Fibroblast of the conjunctiva (primary cell): Measurements from ENCODE around the gene DCAF5.
A peak's percentile ranks its signal among the peaks of the same experiment; 100 is the strongest.

Experiments
- DNase-seq: peaks from one replicate; pipeline ENCODE4 v3.0.0-alpha.2; 2010; ENCODE audit warnings: low read depth

The DCAF5 gene

DNA sequence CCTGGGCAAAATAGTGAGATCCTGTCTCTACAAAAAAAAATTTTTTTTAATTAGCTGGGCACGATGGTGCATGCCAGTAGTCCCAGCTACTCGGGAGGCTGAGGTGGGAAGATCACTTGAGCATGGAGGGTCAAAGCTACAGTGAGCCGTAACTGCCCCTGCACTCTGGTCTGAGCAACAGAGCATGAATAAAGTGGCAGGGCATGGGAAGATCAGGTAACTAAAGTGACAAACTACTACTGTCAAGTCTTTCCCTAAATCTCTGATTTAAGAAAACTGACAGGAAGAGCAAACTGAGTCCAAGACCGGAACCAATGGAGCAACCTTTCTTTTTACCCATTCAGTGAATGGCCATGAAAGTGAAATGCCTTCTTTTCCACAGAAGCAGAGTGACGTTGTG lies 10.8 kb downstream of the DCAF5 start:
- DNase-seq: no peak

DNA sequence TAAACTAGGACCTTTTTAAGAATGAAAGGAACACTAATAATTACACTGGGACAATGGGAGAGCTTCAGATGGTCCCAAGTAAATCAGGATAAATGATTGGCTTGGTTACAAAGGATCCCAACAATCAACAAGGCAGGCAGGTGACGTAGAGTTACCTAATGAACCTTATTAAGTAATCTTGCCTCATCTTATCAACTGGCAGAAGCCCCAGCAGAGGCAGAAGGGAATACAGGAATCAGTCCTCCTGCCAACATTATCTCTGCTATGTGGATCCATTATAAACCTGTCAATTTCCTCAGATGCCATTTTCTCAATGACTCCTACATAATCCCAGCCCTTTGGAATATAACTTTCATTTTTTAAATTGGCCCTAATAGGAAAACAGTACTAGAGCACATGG lies 11.4 kb downstream of the DCAF5 start:
- no peak for DNase-seq

DNA sequence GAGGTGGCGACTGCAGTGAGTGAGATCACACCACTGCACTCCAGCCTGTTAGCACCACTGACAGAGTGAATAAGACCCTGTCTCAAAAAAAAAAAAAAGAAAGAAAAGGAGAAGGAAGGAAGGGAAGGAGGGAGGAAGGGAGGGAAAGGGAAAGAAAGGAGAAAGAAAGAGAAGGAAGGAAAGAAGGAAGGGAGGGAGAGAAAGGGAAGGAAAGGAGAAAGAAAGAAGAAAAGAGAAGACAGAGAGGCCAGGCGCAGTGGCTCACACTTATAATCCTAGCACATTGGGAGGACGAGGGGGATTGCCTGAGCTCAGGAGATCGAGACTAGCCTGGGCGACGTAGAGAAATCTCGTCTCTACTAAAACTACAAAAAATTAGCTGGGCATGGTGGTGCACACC lies 13.2 kb downstream of the DCAF5 start:
- DNase-seq: no peak

DNA sequence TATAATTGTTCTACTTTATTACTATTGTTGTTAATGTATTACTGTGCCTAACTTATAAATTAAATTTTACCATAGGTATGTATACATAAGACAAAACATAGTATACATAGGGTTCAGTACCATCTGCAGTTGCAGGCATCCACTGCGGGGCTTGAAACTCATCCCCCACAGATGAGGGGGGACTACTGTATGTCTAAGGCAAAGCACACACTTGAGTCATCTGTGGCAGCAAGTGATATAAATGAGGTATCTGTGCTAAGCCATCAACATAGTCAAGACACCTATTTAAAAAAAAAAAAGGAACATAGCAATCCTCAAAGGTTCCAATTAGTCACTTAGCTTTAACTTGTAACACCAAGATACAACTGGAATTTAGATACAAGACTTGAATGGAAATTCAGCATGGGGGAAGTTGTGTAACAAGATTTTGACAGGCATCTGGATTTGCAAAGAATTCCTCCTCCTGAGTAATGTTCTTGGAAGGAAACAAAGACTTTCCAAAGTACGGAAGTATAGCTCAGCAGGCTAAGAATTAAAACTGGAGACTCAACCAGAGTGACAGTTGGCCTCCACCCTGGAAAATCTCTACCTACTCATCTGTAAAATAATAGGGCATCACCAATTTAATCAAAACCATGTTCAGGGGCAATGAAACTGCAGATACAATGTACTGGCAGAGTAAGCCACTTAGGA lies 14.9 kb downstream of the DCAF5 start:
- DNase-seq: no peak

DNA sequence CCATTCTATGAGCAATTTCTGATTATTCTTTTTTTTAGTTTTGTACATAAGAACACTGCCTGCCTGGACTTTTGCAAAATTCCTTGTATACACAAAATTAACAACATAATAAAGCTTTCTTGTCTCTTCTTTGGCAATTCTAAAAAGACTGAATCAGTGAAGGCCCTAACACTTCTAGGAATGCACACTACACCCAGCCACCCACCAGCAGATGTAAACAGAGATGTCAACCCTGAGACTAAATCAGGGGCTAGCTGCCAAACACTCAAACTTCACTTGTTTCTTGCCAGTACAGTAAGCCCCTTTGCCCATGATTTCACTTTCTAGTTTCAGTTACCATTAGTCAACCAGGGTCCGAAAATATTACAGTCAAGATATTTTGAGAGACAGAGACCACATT lies 15.5 kb downstream of the DCAF5 start:
- DNase-seq: no peak

DNA sequence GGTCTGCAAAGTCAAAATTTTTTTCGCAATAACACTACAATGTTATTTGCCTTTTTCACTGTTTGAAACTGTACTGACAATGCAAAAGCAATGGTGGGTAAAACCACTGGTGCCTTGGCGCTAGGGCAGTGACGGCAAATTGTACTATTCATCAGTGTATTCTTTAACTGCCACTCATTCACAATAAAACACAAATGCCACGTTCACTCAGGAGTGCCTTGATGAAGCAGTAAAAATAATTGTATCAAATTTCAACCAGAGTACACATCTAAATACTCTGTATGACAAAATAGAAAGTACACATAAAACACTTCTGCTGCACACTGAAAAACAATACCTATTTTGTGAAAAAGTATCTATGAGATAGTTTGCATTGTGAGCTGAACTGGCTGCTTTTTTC lies 17.8 kb downstream of the DCAF5 start:
- DNase-seq: no peak

DNA sequence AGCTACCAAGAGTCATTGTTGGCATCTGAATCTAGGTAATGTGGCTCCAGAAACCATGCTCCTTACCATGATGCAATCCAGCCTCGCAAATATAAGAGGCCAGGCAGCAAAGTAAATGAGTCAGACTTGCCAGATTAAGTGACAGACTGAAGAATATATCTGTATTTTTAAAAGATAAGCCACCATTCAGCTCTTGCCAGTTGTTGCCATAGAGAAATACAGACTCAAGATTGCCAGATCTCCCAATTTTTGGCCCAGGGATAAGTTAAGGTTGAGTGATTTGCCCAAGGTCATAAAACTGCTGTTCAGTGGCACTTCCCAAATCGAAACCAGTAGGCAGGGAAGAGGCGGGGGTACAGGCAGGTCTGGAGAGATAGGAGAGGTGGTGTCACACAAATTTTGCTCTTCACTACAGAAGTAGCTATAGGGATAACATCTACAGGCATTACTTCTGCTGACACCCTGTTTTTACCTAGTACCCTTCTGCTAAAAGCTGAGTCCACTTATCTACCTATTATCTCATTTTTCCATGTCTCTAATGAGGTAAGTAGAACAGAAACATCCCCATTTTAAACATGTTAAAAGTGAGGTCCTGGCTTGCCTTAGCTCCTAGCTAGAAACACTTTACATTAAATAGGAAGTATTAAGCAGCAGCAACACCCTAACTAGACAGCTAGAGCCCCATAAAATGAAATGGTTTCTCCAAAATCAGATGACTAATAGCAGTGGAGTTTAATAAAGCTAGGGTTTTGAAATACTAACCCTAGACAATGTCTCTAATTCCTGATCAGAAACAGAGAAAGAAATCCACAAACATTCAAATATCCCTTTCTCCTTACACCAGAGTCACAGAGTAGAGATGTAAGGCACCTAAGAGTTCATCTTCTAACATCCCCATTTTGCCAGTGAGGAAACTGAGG lies 19.5 kb downstream of the DCAF5 start:
- DNase-seq: peak; percentile 75

DNA sequence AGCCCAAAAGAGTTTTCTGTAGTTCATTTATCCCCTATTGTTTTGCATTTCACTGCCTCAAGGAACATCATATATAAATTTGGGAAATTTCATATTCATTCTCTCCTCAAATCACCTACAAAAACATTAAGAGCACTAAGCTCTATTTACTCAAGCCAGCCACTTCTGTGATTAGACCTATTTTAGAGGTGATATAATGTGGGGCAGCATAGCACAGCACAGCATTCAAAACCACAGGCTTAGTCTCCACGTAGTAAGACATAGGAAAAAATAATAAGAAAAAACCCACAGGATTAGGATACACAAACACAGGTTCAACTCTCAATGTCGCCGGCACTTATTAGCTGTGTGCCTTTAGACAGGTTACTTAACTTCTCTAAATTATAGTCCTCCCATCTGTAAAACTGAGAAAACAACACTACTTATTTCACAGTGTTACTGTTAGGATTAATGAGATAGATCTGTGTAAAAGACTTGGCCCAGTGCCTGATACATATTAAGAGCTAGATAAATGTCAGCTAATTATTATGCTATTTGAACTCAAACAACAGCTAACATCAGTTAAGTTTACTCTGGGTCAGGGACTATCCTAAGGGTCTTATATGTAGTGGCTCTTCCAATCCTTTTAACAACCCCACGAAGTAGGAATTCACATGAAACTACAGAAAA lies 20.3 kb downstream of the DCAF5 start:
- no peak for DNase-seq

DNA sequence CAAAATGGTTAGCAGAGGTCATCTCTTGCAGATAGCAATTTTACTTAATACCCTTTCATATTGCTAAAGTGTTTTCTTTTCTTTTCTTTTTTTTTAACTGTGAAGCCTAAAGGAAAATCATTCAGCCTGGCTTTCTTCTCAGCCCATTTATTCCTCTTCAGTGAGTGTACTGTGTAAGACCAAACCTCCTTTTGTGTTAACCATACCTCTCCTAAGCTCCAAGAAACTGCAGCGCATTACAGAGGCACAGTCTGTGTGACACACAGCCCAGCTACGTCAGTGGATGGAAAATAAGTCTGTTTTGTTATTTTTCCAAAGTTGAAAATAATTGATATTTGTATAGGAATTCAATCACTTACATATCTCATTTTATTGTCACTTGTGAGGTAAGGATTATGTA lies 21.7 kb downstream of the DCAF5 start:
- no peak for DNase-seq

DNA sequence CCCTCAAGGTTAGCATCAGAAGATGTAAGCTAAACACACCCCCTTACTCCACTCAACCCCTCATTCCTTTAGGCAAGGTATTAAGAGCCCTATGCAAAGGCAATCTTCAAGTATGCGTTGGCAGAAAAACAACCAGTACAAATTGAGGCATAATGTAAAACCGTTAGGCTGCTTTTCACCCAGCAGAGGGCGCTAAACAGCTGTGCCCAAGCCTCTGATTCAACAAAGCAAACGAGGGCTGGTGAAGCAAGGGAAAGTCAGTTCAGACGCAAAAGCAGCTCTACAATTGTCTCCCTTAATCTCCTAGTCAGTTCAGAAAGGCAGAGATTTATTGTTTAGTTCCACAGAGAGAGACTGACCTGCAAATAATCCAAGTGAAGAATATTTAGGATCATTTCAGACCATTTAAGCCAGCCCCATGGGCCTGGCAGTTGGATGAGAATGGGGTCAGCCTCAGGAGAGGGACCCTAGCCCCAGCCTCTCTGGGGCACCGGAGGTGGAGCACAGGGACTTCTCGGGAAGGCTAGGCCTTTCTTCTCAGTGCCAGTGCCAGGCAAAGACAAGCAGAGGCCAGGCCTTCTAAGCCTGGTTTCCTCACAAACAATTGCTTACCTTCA lies 23.5 kb downstream of the DCAF5 start:
- peak; percentile 87 for DNase-seq

DNA sequence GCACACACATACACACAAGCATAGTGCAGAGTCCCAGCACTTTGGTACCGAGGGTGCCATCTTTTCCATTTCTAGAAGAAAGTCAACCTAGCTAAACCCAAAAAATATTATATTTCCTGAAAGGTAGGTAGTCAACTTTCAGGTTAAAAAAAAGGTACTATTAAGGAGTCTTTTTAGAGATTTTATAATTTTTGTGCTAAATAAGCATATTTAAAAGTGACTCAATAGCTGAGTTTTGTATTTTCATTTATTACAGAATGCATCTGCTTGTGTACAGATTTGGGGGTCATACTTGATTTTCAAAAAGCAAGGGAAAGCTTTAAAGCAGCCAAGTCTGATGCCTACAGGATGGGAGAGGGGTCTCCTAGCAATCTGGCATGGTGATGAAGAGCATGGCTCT lies 34.6 kb downstream of the DCAF5 start:
- DNase-seq: no peak

DNA sequence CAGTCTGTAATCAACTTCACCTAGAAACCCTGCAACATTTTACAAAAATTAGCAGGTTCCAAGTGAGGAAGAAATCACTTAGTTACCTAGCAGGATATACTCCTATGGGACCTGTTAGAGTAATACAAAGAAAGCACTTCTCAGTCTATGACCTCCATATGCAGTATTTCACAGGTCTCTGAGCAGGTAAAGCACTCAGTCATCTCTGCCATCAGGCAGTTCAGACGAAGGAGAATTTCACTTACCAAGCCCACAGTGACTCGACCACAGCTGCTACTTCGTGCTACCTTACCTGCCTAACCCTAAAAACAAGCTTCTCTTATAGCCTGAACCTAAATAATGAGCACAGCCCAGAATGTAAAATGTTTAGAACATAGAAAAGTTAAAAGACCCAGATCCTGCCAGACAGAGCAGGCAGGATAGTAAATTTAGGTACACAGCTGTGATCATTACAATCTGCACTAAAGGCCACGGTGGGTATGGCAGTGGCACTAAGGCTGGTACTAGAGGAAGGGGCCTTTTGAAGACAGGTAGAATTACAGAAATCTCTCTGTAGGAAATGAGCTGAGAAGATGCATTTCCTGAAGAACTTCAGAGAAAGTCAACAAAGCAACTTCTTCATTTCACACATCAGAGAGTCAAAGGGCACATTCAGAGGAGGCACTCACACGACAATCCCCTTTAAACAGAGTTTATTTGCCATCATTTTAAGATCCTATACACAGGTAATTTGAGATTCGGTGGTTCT lies 35.7 kb downstream of the DCAF5 start:
- no peak for DNase-seq

DNA sequence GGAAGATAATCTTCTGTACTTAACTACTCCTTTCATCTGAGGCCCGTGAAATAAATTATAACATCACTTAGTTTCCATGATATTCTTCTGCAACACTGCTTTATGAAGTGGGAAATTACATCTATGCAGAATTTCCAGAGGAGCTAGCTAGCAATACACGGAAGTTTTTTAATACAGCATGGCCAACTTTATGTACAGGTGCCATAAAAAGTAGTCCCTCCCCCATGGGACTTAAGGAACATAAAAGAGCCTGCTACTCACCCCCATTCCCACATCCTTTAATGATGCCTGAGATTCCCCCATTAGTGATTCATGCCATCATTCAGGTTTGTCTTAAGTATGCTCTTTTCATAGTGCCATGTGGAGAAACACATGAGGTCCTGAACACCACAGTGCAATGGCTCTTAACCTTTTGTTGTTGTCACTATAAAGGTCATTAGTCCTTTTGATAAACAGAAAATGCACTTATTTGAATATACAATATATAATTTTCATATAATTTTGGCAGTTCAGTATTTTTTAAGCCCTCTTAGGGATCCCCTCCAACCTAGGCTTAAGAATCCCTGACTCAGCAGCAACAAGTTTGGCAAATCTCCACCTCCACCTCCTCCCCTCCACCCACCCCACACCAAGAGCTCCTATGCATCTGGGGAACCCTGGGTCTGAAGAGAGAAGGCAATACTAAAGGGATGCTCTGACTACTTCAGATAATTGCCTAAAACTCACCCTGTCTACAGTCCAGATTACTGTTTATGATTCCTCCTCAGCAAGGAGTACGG lies 37.3 kb downstream of the DCAF5 start:
- DNase-seq: no peak

DNA sequence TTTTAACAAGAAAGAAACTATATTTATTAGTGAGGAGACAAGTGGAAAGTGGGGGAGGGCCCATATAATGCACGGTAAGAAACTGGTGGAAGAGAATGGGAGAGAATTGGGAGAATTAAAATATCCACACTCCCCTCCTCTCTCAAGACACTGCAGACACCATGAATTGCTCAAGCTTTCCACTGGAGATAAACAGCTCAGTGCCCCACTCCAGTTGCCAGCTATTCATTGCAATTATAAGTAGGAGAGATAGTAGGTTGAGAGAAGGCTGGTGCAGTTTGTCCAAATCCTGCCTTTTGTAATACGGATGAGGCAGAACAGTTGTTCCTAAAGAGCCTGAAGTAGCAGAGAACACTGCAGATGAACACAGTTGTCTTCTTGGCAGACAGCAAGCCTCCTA lies 38.2 kb downstream of the DCAF5 start:
- DNase-seq: no peak

DNA sequence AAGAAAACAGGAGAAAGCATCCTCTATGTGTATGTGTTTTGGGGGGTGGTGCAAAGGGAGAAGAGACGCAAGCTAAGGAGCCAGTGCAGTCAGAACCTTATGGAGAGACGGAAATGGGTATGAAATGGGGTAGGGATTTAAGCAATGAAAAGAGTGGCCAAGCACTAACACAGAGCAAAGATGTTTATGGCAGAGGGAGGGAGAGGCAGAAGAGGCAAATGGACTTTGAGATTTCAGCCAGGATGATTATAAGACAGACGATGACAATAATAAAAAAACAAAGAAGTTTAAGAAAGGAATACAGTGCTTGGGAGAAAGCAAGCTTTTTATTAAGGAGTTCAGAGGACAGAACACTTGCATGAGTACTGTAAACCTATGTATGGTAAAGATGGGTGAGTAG lies 44.6 kb downstream of the DCAF5 start:
- no peak for DNase-seq

DNA sequence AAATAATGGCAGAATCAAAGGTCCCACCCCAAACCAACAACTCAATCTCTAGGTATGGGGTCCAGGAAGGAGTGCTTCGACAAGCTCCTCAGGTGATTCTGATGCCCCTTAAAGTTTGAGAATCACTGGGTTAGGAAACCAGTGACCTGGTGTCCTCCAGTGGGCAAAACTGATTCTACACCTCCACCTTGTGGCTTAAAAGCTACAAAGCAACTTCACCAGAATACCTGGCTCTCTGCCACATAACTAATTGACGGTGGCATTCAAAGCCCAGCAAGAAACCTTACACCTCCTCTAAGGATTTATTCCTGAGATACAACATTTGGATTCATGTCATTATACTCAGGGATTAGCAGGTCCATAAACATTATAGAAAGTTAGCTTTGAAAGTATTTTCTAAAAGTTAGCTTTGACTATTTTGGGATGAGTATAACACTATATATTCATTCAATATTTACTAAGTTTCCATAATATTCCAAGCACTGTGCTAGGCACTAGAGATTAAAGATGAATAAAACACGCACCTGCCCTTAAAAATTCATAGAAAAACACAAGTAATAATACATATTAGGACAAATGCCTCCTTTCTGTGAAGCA lies 45.4 kb downstream of the DCAF5 start:
- peak; percentile 56 for DNase-seq

DNA sequence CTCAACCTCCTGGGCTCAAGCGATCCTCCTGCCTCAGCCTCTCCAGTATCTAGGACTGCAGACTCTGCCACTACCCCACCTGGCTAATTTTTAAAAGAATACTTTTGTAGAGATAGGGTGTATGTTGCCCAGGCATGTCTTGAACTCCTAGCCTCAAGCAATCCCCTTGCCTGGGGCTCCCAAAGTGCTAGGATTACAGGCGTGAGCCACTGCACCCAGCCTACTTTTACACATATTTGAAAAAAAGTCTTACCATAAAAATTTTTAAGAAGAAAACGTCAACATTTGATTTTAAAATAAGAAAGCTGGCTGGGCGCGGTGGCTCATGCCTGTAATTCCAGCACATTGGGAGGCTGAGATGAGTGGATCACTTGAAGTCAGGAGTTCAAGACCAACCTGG lies 46.5 kb downstream of the DCAF5 start:
- no peak for DNase-seq

DNA sequence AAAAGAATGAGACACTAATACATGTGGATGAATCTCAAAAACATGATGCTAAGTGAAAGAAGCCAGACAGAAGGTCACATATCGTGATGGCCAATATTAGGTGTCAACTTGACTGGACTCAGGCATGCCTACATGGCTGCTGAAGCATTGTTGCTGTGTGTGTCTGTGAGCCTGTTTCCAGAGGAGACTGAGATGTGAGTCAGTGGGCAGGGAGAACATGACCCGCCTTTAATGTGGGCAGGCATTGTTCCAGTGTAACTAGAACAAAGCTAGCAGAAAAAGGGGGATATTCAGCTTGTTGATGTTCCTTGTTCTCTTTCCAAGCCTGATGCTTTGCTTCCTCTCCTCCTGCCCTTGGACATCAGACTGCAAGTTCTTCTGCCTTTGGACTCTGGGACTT lies 47.6 kb downstream of the DCAF5 start:
- peak; percentile 43 for DNase-seq

DNA sequence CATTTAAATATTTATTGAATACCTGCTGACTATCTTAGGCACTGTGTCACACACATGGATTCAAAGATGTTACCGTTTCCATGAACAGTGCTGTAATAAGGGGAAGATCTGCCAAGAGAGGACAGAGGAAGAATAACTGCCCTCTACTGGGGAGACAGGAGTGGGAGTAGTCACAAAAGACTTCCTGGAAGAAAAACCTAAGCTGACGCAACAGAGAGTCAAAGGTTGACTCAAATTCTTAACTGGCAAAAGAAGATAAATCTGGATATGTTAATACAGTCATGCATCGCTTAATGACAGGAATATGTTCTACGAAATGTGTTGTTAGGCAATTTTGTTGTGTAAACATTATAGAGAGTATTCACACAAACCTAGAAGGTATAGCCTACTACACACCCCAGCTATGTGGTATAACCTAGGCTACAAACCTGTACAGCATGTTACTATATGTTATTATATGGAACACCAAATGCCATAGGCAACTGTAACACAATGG lies 51.5 kb downstream of the DCAF5 start:
- DNase-seq: peak; percentile 88

DNA sequence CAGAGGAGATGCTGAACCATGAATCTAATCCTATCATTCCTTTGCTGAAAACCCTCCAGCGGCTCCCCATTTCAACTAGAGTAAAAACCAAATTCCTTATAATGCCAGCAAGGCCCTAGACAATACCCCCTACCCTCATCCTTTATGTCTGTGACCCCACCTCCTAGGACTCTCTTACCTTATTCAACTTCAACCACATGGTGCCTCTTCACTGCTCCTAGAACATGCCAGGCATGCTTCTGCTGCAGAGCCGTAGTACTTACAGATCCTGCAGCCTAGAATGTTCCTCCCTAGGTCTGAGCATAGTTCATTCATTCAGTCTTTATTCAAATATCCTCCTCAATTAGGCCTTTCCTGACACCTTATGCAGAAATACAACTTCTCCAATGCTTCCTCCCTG lies 54.9 kb downstream of the DCAF5 start:
- no peak for DNase-seq
